Keratinocyte (primary cell): ENCODE measurements around the gene SPATC1L. TPM values are rescaled to one million over a fixed set of nuclear protein-coding genes. Genes with fewer than 3 reads are reported as not detected.

Experiments
- DNase-seq: peaks from one replicate; pipeline ENCODE4 v3.0.0-alpha.2; 2011; ENCODE audit warnings: low read depth, missing footprints, low spot score
- FAIRE-seq: peaks from 2 replicates; lab custom pipeline; 2011; peaks lifted over from hg19 to GRCh38; lab: Jason Lieb, UNC
- H2AFZ ChIP-seq: 2 replicates; pipeline ENCODE4 v1.6.0; 2012; ENCODE audit warnings: low read length, control low read depth, inconsistent platforms; ENCODE audit not compliant: control insufficient read depth
- H3K27ac ChIP-seq: 2 replicates; pipeline ENCODE4 v1.5.1; 2011; ENCODE audit warnings: low read length; ENCODE audit not compliant: control insufficient read depth, insufficient read depth
- H3K27me3 ChIP-seq: 3 replicates; pipeline ENCODE4 v1.6.0; 2011; ENCODE audit warnings: low read length; ENCODE audit not compliant: control insufficient read depth, insufficient read depth; ENCODE audit errors: extremely low read depth
- H3K36me3 ChIP-seq, 2 experiments: 2 replicates in 1 of 2; 3 replicates in 1 of 2; pipeline ENCODE4 v1.5.1; 2011; ENCODE audit warnings: low read length in 2 of 2, mild to moderate bottlenecking in 1 of 2; ENCODE audit not compliant: control insufficient read depth in 2 of 2, insufficient read depth in 2 of 2; ENCODE audit errors: extremely low read depth in 1 of 2
- H3K4me1 ChIP-seq: 3 replicates; pipeline ENCODE4 v1.5.1; 2011; ENCODE audit warnings: low read length; ENCODE audit not compliant: control insufficient read depth, insufficient read depth; ENCODE audit errors: extremely low read depth
- H3K4me2 ChIP-seq: 3 replicates; pipeline ENCODE4 v1.6.0; 2011; ENCODE audit warnings: low read depth, low read length; ENCODE audit not compliant: control insufficient read depth, insufficient read depth; ENCODE audit errors: extremely low read depth
- H3K4me3 ChIP-seq, 3 experiments: fragments of 200-600 bp in 1 of 3; sonication (generic) in 1 of 3; 2 replicates in 2 of 3; 3 replicates in 1 of 3; pipeline ENCODE4 v1.5.1; 2011 to 2016; ENCODE audit warnings: low read length in 3 of 3, mild to moderate bottlenecking in 3 of 3, control low read depth in 2 of 3, inconsistent platforms in 1 of 3, low read depth in 1 of 3, mixed read lengths in 1 of 3, mixed run types in 1 of 3, moderate library complexity in 1 of 3; ENCODE audit not compliant: control insufficient read depth in 2 of 3, insufficient read depth in 2 of 3; ENCODE audit errors: extremely low read depth in 1 of 3
- H3K79me2 ChIP-seq: 2 replicates; pipeline ENCODE4 v1.6.0; 2012; ENCODE audit warnings: low read length; ENCODE audit not compliant: control insufficient read depth, insufficient read depth
- H3K9ac ChIP-seq: 3 replicates; pipeline ENCODE4 v1.6.0; 2011; ENCODE audit warnings: low read length; ENCODE audit not compliant: control insufficient read depth, insufficient read depth; ENCODE audit errors: extremely low read depth
- H3K9me1 ChIP-seq: 3 replicates; pipeline ENCODE4 v1.6.0; 2011; ENCODE audit warnings: low read length; ENCODE audit not compliant: control insufficient read depth, insufficient read depth; ENCODE audit errors: extremely low read depth
- H3K9me3 ChIP-seq: 2 replicates; pipeline ENCODE4 v1.5.1; 2012; ENCODE audit warnings: low read depth, low read length; ENCODE audit not compliant: control insufficient read depth
- H4K20me1 ChIP-seq: 3 replicates; pipeline ENCODE4 v1.6.0; 2011; ENCODE audit warnings: low read length; ENCODE audit not compliant: control insufficient read depth, insufficient read depth; ENCODE audit errors: extremely low read depth
- EZH2 ChIP-seq: IDR thresholded peaks from one replicate; pipeline ENCODE4 v1.6.1; 2012; ENCODE audit warnings: inconsistent platforms, mild to moderate bottlenecking, low read length, moderate library complexity
- dilution Hi-C: fragments of 300-500 bp; cut with MboI; formaldehyde crosslinking; loops from one replicate; pipeline ENCODE4 v1.7.0; 2020; ENCODE audit warnings: low sequenced_read_pairs; ENCODE audit not compliant: extremely low pct_ligation_motif_present
- polyA plus RNA-seq, 5 experiments: library from polyadenylated mRNA; depleted of rRNA in 3 of 5; stranded (reverse) in 3 of 5; stranded (forward) in 1 of 5; unstranded in 1 of 5; fragments of >200 nt; gene quantifications; 1 replicate in 1 of 5; 2 replicates in 3 of 5; 3 replicates in 1 of 5; pipeline versions ENCODE4 v1.2.1 to v1.2.3, GENCODE V29; 2011 to 2012; ENCODE audit warnings: missing spikeins in 2 of 5, low read depth in 1 of 5, low replicate concordance in 1 of 5
- TF ChIP-seq, protein P1 (sequence below), 3 experiments: IDR thresholded peaks in 1 of 3; conservative IDR thresholded peaks in 1 of 3; optimal IDR thresholded peaks in 1 of 3; 2 replicates in 2 of 3; 3 replicates in 1 of 3; pipeline versions ENCODE3 to v1.5.1; 2011; ENCODE audit warnings: low read length in 3 of 3, mild to moderate bottlenecking in 3 of 3, moderate library complexity in 2 of 3, control low read depth in 1 of 3, inconsistent platforms in 1 of 3; ENCODE audit not compliant: insufficient read depth in 2 of 3; ENCODE audit errors: extremely low read depth in 1 of 3

Gene SPATC1L
- polyA plus RNA-seq, 1 donor (not counting 4 experiments of a cell fraction or from before 2014, with no cell fraction given), result 1.3 TPM

GRCh38 chr21:46154155-46154954 is 29.9 kb downstream of the SPATC1L start:
- Histone ChIP-seq H3K9me3 (no peaks in the 10 kb centered on the region), H3K9me1 (no peaks in the 10 kb centered on the region), H4K20me1 (no peaks in the 10 kb centered on the region), H2AFZ (no peak overlapping the region), H3K4me2 (no peak overlapping the region), H3K9ac (no peak overlapping the region), H3K27ac (no peak overlapping the region), H3K27me3 (no peaks in the 10 kb centered on the region), H3K4me1 (no peaks in the 10 kb centered on the region), H3K36me3 (no peaks in the 10 kb centered on the region), H3K79me2 (no peaks in the 10 kb centered on the region), H3K4me3 (no peak overlapping the region)
- TF ChIP-seq, protein P1, sequence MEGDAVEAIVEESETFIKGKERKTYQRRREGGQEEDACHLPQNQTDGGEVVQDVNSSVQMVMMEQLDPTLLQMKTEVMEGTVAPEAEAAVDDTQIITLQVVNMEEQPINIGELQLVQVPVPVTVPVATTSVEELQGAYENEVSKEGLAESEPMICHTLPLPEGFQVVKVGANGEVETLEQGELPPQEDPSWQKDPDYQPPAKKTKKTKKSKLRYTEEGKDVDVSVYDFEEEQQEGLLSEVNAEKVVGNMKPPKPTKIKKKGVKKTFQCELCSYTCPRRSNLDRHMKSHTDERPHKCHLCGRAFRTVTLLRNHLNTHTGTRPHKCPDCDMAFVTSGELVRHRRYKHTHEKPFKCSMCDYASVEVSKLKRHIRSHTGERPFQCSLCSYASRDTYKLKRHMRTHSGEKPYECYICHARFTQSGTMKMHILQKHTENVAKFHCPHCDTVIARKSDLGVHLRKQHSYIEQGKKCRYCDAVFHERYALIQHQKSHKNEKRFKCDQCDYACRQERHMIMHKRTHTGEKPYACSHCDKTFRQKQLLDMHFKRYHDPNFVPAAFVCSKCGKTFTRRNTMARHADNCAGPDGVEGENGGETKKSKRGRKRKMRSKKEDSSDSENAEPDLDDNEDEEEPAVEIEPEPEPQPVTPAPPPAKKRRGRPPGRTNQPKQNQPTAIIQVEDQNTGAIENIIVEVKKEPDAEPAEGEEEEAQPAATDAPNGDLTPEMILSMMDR (optimal IDR thresholded peaks at IDR 0.05 in 1 of 3, IDR thresholded peaks at IDR 0.05 in 1 of 3, conservative IDR thresholded peaks at IDR 0.05 in 1 of 3; ENCODE audit: extremely low read depth in 1 of 3, insufficient read depth in 2 of 3, low read length in 3 of 3), result no peak
- TF ChIP-seq EZH2, result no peak
- DNase-seq, result no peak
- FAIRE-seq, result no peak
- dilution Hi-C loops, result no loop called here

DNA sequence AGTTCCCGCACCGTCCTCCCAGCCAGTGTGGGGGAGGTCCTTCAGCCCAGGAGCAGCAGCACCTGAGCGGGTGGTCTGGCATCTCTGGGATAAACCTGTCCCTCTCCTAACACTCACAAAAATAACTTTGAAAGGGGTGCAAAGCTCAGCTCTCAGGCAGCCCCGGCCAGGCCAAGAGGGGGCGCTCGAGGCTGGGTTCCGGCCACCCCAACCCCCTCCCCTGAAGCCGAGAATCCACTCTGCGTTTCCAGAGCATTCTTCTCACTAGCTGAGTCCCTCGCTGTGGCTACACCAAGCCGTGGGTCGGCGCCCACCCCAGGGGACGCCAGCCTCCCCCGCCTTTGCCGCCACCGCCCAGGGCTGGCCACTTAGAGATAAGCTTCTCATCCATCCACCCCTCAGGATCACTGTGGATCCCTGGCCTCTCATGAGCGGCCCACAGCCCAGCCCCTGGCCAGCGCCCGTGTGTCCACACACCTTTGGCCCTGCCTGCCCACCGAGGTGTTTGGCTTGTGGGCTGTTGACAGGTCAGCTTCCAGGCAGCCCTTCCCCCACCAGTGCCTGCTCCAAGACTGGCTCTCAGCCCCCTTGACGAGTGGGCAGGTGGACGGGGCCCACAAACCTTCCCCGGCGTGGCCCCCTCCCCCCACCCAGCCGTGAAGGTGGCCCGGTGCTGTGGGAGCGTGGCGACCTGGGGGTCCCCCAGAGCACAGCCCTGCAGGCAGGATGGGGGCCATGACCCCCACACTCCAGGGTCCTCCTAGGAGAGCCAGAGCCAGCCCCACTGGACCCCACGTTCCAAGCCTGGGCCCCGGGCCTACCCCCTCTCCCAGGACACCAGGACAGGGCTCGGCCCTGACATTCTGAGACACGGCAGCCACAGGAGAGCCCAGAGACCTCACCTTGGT is 30.8 kb downstream of the SPATC1L start:
- Histone ChIP-seq H3K9me1 (no peaks in the 10 kb centered on the region), H4K20me1 (no peaks in the 10 kb centered on the region), H3K4me3 (peak overlapping the region in 2 of 3 experiments; percentile 2 to 13), H3K4me2 (peak overlapping the region; percentile 41), H3K27ac (no peak overlapping the region), H3K36me3 (no peaks in the 10 kb centered on the region), H3K27me3 (no peaks in the 10 kb centered on the region), H3K4me1 (no peaks in the 10 kb centered on the region), H3K9me3 (no peaks in the 10 kb centered on the region), H3K79me2 (no peaks in the 10 kb centered on the region), H2AFZ (peak overlapping the region; percentile 37), H3K9ac (no peak overlapping the region)
- FAIRE-seq (no peak), DNase-seq (no peak)
- dilution Hi-C loops, result no loop called here
- TF ChIP-seq EZH2, result no peak
- TF ChIP-seq, protein P1 (optimal IDR thresholded peaks at IDR 0.05 in 1 of 3, IDR thresholded peaks at IDR 0.05 in 1 of 3, conservative IDR thresholded peaks at IDR 0.05 in 1 of 3; ENCODE audit: extremely low read depth in 1 of 3, insufficient read depth in 2 of 3, low read length in 3 of 3), result peak; percentile 69 to 88 (median 71)
